Pancreas (tissue), 10 donors: Measurements from ENCODE around the gene TUBB2A. TPM values are rescaled to one million over a fixed set of nuclear protein-coding genes. Genes with fewer than 3 reads are reported as not detected.

Experiments used
- ATAC-seq, 4 donors: fragments of 200-7000 bp; cut with Tn5 transposase; one replicate each; pipeline versions ENCODE4 v1.8.0 to v1.9.1; 2020; ENCODE audit warnings: mild to moderate bottlenecking in 4 of 4, moderate library complexity in 4 of 4
- DNase-seq, 6 donors: peaks; one replicate each; pipeline ENCODE4 v3.0.0-alpha.2; 2020
- FAIRE-seq: peaks from 2 replicates; lab custom pipeline; 2012; peaks lifted over from hg19 to GRCh38; lab: Jason Lieb, UNC
- H3K27ac ChIP-seq, 4 donors: fragments of 200-600 bp; sonication (generic); 1 replicate in 3 of 4; 2 replicates in 1 of 4; pipeline versions ENCODE4 v1.5.0 to v1.8.0; 2020
- H3K27me3 ChIP-seq, 4 donors: fragments of 200-600 bp; one replicate each; pipeline ENCODE4 v1.8.0; 2021
- H3K36me3 ChIP-seq, 3 donors: fragments of 200-600 bp; sonication (generic) in 1 of 3; one replicate each; pipeline versions ENCODE4 v1.5.0 to v1.8.0; 2020 to 2021
- H3K4me1 ChIP-seq, 3 donors: fragments of 200-600 bp; one replicate each; pipeline ENCODE4 v1.8.0; 2021
- H3K4me3 ChIP-seq, 4 donors: fragments of 200-600 bp; sonication (generic) in 2 of 4; one replicate each; pipeline versions ENCODE4 v1.5.0 to v1.8.0; 2020 to 2021
- H3K9me3 ChIP-seq, 4 donors: fragments of 200-600 bp; one replicate each; pipeline ENCODE4 v1.8.0; 2021
- WGBS, 2 donors: extraction: QIAGEN DNeasy Blood & Tissue Kit; methylation state at CpG; one replicate each; pipeline ENCODE4 v1.1.7; 2013; 5-methylcytosine and 5-hydroxymethylcytosine counted together
- intact Hi-C, 3 donors: fragments of 100-400 bp; cut with DNase I; formaldehyde crosslinking; loops; one replicate each; pipeline versions ENCODE4 v1.11.1 to v1.14.2; 2022
- polyA plus RNA-seq, 2 donors: library from polyadenylated mRNA; stranded (reverse); fragments of 200-250 nt; gene quantifications; one replicate each; pipeline ENCODE4 v1.2.3, GENCODE V29; 2013
- total RNA-seq, 6 donors: library from RNA; stranded (reverse); fragmentation: NEBNext Ultra II Directional in 4 of 6; extraction: Animal tissue kit (Norgen Biotek cat#: 25700) in 4 of 6; gene quantifications; one replicate each; pipeline versions ENCODE4 v1.2.1 to v1.2.4, GENCODE V29; 2021 to 2023
- TF ChIP-seq, protein P1 (sequence below), 4 donors: fragments of 200-600 bp; sonication (generic) in 3 of 4; IDR thresholded peaks; one replicate each; pipeline versions ENCODE4 v1.5.0 to v1.8.0; 2021; ENCODE audit warnings: antibody characterized with exemption in 4 of 4
- donor health status: healthy with polysubstance abuse.
- donor health status: DM: no; HTN: no; CAD: no; lungs with moderate emphysema.
- donor health status: DM: no; HTN: no; CAD: no.
- donor health status: control.
- donor health status: control.
- donor health status: Bipolar disorder and iron deficiency.
- donor health status: DM: yes; HTN: yes; CAD: no.
- donor health status: DM: no; HTN: no; CAD: no.
- donor health status: DM: no; HTN: no; CAD: no.
- donor health status: DM: yes; HTN: yes; CAD: no.

TUBB2A gene
- total and polyA plus RNA-seq, 8 donors: 16.3 to 55.9 (median 20.8) TPM

- ATAC-seq: peak; percentile 23 to 43 (median 27)
- intact Hi-C loops: no loop called here
- Histone ChIP-seq H3K4me3 (peak overlapping the region; percentile 52 to 93 (median 72)), H3K36me3 (peaks cover 0 to 4% (median 0%) of the 10 kb centered on the region in 3 donors), H3K9me3 (no peaks in the 10 kb centered on the region), H3K27ac (peak overlapping the region; percentile 78 to 95 (median 86)), H3K27me3 (no peaks in the 10 kb centered on the region), H3K4me1 (peaks cover 0 to 14% (median 10%) of the 10 kb centered on the region in 3 donors)
- 20 to 21% methylated on average over 19 of the region's 19 CpGs for WGBS, 2 donors
- TF ChIP-seq, protein P1, sequence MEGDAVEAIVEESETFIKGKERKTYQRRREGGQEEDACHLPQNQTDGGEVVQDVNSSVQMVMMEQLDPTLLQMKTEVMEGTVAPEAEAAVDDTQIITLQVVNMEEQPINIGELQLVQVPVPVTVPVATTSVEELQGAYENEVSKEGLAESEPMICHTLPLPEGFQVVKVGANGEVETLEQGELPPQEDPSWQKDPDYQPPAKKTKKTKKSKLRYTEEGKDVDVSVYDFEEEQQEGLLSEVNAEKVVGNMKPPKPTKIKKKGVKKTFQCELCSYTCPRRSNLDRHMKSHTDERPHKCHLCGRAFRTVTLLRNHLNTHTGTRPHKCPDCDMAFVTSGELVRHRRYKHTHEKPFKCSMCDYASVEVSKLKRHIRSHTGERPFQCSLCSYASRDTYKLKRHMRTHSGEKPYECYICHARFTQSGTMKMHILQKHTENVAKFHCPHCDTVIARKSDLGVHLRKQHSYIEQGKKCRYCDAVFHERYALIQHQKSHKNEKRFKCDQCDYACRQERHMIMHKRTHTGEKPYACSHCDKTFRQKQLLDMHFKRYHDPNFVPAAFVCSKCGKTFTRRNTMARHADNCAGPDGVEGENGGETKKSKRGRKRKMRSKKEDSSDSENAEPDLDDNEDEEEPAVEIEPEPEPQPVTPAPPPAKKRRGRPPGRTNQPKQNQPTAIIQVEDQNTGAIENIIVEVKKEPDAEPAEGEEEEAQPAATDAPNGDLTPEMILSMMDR (IDR thresholded peaks at IDR 0.05): no peak
- no peak for FAIRE-seq
- no peak for DNase-seq
These were observed 38.2 kb downstream of the TUBB2A start for GRCh38 chr6:3119040-3119723.

DNA sequence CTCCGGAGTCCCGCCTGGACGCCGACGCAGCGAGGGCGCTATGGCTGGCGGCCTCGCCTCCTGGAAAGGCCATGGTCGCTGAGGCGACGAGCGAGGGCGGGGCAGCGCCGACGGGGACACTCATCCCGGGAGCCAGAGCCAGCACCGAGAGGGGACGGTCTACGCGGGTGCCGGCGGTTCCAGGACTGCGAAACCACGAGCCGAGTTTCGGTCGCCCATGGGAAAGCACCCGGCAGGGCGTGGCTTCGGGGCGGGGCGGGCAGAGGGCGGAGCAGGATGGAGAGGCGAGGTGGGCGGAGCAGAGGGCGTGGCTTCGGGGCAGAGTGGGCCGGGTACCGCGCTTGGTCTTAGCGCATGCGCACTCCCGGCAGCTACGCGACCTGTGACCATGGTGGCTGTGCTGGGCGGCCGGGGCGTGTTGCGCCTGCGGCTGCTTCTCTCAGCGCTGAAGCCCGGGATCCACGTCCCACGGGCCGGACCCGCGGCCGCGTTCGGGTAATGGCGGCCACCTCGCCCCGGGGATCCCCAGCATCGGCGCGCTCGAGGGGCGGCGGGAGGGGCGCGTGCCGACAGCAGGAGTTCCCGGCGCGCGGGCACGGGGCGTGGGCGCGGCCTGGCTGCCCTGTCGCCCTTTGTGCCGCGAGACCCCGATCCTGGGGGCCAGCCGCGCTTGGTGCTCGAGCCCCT is 38.8 kb downstream of the TUBB2A start, which contains the start of gene BPHL:
Gene BPHL, plus strand, starts transcription at position 359 of the 687 bp plus-strand sequence. Its CDS starts 30 bp downstream, at position 389.
- peak within 1 kb of the TSS; percentile 52 to 93 (median 72) for H3K4me3 ChIP-seq
- intact Hi-C loops: no loop called here
- H3K36me3 ChIP-seq: peaks cover 0 to 7% (median 3%) of the 10 kb centered on the region in 3 donors
- DNase-seq (peak; percentile 96 to 100 (median 99)), ATAC-seq (peak; percentile 96 to 99 (median 98)), FAIRE-seq (no peak)
- peak within 1 kb of the TSS; percentile 78 to 95 (median 86) for H3K27ac ChIP-seq
- WGBS, 2 donors: 0 to 1% methylated on average over 68 to 89 of the region's 89 CpGs
- TF ChIP-seq, protein P1 (IDR thresholded peaks at IDR 0.05): no peak
- H3K27me3 ChIP-seq: no peaks in the 10 kb centered on the region
- no peaks in the 10 kb centered on the region for H3K9me3 ChIP-seq
- peaks cover 0 to 14% (median 10%) of the 10 kb centered on the region in 3 donors for H3K4me1 ChIP-seq

DNA sequence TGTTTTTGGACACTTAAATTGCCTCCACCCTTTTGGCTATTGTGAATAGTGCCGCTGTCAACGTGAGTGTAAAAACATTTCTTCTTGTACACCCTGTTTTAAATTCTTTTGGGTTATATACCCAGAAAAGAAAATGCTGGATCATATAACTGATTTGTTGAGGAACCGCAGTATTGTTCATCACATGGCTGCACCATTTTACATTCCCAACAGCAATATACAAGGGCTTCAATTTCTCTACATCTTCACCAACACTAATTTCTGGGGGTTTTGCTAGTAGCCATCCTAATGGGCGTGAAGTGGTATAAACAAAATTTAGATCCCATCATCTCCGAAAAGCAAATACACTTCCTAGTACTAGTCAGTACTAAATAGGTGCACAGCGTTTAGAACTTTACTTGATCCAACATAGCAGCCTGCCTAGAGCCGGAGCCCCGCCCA is 39.4 kb downstream of the TUBB2A start:
- intact Hi-C loops: no loop called here
- H3K27ac ChIP-seq: peak overlapping the region; percentile 78 to 95 (median 86)
- DNase-seq (no peak), FAIRE-seq (no peak), ATAC-seq (peak in 1 of 4 donors; percentile 1)
- no peaks in the 10 kb centered on the region for H3K9me3 ChIP-seq
- H3K4me3 ChIP-seq: peak overlapping the region; percentile 52 to 93 (median 72)
- no peaks in the 10 kb centered on the region for H3K27me3 ChIP-seq
- peaks cover 0 to 14% (median 10%) of the 10 kb centered on the region in 3 donors for H3K4me1 ChIP-seq
- WGBS, 2 donors: 15% methylated on average over 8 of the region's 8 CpGs
- TF ChIP-seq, protein P1 (IDR thresholded peaks at IDR 0.05): no peak
- H3K36me3 ChIP-seq: peaks cover 0 to 9% (median 7%) of the 10 kb centered on the region in 3 donors

DNA sequence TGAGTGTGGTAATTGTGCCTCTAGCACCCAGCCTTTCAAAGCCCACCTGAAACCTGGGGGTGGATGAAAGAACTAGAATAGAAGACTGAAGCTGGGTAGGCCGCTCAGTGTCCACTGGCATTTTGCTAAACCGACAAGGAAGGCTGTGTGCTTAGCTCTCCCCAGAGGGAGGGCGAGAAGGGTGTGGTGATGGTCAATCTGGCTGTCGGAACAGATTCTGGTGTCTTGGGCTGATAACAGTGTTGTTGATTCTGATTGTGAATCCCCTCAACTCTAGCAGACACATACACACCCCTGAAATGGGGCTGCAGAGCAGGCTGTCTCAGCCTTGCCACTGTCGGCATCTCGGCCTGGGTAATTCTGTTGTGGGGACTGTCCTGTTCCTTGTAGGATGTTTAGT is 43.0 kb downstream of the TUBB2A start:
- H3K4me3 ChIP-seq: no peak overlapping the region
- H3K9me3 ChIP-seq: no peaks in the 10 kb centered on the region
- peaks cover 0 to 17% (median 15%) of the 10 kb centered on the region in 3 donors for H3K36me3 ChIP-seq
- ATAC-seq (no peak), DNase-seq (no peak), FAIRE-seq (no peak)
- no peaks in the 10 kb centered on the region for H3K27me3 ChIP-seq
- peaks cover 0 to 6% (median 0%) of the 10 kb centered on the region in 3 donors for H3K4me1 ChIP-seq
- no peak overlapping the region for H3K27ac ChIP-seq
- WGBS, 2 donors: 94 to 97% methylated on average over 6 of the region's 6 CpGs
- intact Hi-C loops: no loop called here
- TF ChIP-seq, protein P1 (IDR thresholded peaks at IDR 0.05): no peak
